NT2/D1 (cell line): ENCODE results near the gene SPATA46.

Experiments
- SUZ12 ChIP-seq: IDR thresholded peaks from 2 replicates; pipeline ENCODE4 v1.6.1; 2011; ENCODE audit not compliant: insufficient read length, insufficient read depth; ENCODE audit errors: extremely low read depth
- ZNF274 ChIP-seq: IDR thresholded peaks from 2 replicates; pipeline ENCODE4 v1.6.1; 2011; ENCODE audit warnings: mild to moderate bottlenecking, low read depth, low read length

DNA sequence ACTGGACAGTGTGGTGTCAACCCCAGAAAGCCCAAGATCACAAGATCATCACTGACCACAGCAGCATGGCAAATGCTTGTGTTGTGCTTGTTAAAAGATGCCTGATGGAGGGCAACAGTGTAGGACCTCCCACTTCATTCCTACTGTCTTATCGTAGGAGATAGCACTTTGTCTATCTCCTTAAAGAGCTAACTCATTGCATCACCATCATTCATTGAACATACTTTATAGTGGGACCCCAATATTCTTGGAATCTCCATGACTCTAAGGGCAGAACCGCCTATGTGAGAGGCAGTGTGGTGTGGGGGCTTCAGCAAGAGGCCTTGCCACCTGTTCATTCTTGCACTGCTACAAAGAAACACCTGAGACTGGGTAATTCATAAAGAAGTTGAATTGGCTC, 40.3 kb upstream of the SPATA46 start:
- TF ChIP-seq ZNF274 = no peak
- TF ChIP-seq SUZ12 = no peak
